Measurements from ENCODE around the gene STAU1. TPM values are rescaled to one million over a fixed set of nuclear protein-coding genes. Genes with fewer than 3 reads are reported as not detected.

STAU1 gene, protein sequence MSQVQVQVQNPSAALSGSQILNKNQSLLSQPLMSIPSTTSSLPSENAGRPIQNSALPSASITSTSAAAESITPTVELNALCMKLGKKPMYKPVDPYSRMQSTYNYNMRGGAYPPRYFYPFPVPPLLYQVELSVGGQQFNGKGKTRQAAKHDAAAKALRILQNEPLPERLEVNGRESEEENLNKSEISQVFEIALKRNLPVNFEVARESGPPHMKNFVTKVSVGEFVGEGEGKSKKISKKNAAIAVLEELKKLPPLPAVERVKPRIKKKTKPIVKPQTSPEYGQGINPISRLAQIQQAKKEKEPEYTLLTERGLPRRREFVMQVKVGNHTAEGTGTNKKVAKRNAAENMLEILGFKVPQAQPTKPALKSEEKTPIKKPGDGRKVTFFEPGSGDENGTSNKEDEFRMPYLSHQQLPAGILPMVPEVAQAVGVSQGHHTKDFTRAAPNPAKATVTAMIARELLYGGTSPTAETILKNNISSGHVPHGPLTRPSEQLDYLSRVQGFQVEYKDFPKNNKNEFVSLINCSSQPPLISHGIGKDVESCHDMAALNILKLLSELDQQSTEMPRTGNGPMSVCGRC
- total RNA-seq, result 69.9 and 77.1 TPM in 2 replicates

DNA sequence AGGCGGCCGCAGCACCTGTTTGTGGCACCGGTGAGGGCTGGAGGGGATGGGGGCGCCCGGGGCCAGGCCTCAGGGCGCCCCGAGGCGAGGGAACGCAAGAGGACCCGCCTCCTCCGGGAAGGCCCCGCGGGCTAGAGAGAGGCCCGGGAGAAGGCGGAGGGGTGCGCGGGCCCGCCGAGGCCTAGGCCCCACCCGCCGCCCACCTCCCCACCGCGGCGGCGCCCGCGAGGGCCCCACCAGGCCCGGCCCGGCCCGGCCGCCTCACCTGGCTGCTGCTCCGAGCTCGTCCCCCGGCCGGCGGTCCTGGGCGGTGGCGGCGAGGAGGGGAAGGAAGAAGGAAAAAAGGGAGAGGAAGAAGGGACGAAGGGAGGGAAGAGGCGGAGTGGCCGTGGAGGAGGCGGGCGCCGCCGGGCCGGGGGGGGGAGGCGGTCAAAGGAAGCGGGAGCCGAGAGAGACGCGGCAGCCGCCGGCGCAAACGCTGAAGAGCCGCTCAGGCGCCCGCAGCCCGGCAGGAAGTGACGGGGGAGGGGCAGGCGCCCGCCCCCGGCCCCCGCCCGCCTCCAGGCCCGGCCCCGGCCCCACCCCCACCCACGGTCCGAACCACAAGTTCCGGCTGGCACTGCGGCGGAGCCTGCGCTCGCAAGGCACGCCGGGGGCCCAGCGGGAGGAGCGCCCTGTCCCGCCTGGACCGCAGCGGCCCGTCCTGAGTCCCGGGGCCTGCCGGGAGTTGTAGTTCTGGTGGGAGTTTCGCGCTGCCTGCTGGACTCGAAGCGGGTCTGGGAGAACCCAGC, at the start of gene STAU1:
Gene STAU1, minus strand, starts transcription at position 484 of the 791 bp plus-strand sequence. CDS start 22,133 bp downstream, outside the sequence.

DNA sequence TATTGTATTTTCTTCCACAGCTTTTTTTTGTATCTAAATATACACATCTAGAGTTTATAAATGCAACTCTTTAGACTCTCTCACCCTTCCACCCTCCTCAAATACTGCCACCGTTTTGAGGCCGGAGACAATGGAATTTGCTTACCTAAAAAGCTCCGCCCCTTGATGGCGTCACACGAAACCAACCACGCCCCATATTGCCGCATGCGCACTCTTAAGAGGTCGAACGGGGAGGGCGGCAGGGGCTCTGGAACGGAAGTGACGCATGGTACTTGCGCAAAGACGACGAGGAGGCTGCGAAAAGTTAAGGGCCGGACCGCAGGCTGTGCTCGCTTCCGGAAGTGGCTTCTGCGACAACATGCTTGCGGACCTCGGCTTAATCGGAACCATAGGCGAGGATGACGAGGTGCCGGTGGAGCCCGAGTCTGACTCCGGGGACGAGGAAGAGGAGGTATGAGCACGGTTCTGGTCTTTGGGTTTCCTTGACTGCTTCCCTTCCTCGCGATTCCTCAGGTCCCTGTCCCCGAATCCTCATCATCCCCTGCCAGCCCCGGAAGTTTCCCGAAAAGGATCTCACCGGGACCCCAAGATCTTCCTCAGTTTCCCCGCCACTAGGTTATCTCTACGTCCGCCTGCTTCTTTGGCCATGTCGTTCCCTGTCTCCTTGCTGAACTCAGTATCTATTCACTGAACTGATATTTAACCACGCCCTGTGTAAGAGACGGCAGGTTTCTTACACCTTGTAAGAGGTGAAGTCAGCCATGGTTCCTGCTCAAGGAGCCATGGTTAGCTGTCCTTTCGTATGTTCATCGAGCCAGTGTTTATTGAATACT, 31.2 kb upstream of the STAU1 start, which contains the start of gene DDX27:
Gene DDX27, plus strand, starts transcription at position 326 of the 833 bp plus-strand sequence. Its CDS starts 33 bp downstream, at position 359.

Other genes with a start within 250 kb of the STAU1 start
- 73.8 and 85.2 TPM in 2 replicates for gene CSE1L, start 142.0 kb downstream of the STAU1 start, total RNA-seq
- 26.8 and 30.1 TPM in 2 replicates for gene DDX27, start 31.1 kb upstream of the STAU1 start, total RNA-seq
- 69.0 and 80.1 TPM in 2 replicates for gene ZNFX1, start 89.7 kb upstream of the STAU1 start, total RNA-seq